NB4 (cell line): ENCODE results near the gene SLC45A1.

Experiments
- DNase-seq: peaks from one replicate; pipeline ENCODE4 v3.0.0; 2010; ENCODE audit warnings: low read depth
- H3K4me3 ChIP-seq: one replicate; pipeline ENCODE4 v1.5.1; 2011; ENCODE audit warnings: mild to moderate bottlenecking, low read depth, low read length, moderate library complexity
- MYC ChIP-seq: IDR thresholded peaks from 2 replicates; pipeline ENCODE4 v1.6.1; 2011; ENCODE audit warnings: low read depth, low read length
- POLR2A ChIP-seq: IDR thresholded peaks from 2 replicates; pipeline ENCODE4 v1.6.1; 2011; ENCODE audit warnings: mild to moderate bottlenecking; ENCODE audit not compliant: insufficient read length; ENCODE audit errors: extremely low read depth
- TF ChIP-seq, protein P1 (sequence below): IDR thresholded peaks from 2 replicates; pipeline ENCODE4 v1.6.1; 2011; ENCODE audit warnings: low read depth, low read length
- TF ChIP-seq, protein P2 (sequence below): IDR thresholded peaks from one replicate; pipeline ENCODE4 v1.5.1; 2012; ENCODE audit warnings: low read depth, low read length

Gene SLC45A1

DNA sequence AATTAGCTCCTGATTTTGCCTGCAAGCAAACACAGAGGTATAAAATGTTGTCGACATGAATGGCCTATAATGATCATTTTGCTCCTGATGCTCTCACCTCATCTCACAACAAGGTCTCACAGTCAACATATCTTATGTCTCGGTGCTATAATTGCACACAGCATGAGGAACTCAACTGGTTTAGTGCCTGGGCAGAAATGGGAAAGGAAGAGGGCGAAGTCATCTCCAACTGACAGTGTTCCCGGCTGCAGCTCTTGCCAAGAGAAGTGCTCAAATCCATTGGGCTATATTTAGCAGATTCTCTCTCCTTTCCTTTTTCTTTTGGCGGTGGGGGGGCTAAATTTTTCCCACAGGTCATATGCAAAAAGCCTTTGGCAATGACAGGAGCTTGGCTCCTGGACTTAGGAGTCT is 53.0 kb downstream of the SLC45A1 start:
- TF ChIP-seq MYC (no peak), POLR2A (no peak)
- TF ChIP-seq, protein P1, sequence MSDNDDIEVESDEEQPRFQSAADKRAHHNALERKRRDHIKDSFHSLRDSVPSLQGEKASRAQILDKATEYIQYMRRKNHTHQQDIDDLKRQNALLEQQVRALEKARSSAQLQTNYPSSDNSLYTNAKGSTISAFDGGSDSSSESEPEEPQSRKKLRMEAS = no peak
- TF ChIP-seq, protein P2, sequence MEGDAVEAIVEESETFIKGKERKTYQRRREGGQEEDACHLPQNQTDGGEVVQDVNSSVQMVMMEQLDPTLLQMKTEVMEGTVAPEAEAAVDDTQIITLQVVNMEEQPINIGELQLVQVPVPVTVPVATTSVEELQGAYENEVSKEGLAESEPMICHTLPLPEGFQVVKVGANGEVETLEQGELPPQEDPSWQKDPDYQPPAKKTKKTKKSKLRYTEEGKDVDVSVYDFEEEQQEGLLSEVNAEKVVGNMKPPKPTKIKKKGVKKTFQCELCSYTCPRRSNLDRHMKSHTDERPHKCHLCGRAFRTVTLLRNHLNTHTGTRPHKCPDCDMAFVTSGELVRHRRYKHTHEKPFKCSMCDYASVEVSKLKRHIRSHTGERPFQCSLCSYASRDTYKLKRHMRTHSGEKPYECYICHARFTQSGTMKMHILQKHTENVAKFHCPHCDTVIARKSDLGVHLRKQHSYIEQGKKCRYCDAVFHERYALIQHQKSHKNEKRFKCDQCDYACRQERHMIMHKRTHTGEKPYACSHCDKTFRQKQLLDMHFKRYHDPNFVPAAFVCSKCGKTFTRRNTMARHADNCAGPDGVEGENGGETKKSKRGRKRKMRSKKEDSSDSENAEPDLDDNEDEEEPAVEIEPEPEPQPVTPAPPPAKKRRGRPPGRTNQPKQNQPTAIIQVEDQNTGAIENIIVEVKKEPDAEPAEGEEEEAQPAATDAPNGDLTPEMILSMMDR = no peak
- no peak overlapping the region for H3K4me3 ChIP-seq
- no peak for DNase-seq

DNA sequence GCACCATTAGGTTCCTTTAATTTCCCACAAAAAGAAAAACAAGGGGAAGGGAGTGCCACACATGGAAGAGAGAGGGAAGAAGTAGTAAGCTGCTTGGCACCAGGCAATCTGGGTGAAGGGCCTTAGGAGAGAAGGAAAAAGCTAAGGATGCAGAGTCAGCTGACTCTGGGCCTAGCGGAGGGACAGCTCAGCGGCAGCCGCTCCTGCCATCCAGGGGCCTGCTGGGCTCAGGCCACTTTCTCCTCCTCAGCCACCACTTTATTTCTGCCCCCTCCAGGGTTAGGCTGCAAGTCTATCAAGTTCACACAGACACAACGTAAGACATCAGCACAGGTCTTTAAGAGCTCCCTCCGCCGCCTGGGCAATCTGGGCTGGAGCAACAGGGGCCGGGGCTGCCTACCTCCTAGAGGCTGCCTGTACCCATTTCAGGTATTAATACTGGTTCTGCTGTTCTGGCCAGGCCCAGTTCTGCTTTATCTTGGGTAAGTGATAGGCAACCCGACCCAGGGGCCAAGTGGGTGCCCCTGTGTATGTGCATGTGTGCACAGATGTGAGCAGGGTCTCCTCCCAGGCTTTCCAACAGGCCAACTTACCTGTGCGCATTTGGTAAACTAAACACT is 53.6 kb downstream of the SLC45A1 start:
- no peak for TF ChIP-seq POLR2A
- no peak for TF ChIP-seq MYC
- TF ChIP-seq, protein P2 = no peak
- TF ChIP-seq, protein P1 = no peak
- no peak for DNase-seq
- H3K4me3 ChIP-seq = no peak overlapping the region

DNA sequence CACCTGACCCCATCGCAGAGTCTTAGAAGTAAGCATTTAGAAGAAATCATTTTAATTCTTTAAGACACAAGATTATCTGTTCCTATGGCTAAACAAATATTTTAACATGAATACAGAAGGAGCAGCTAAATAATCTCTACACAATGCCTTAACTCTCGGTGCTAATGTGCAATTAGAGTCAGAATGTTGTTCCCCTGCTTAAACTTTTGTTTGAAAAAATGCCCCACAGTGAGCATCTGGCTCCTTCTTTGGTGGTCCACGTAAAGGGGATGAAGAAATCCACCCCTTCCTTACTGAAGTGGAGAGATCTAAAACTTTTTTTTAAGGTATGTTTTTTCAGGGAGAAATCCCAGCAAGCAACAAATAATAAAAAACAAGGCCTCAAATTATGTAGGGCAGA is 55.2 kb downstream of the SLC45A1 start:
- no peak for DNase-seq
- TF ChIP-seq MYC = no peak
- TF ChIP-seq, protein P1 = no peak
- TF ChIP-seq, protein P2 = no peak
- no peak for TF ChIP-seq POLR2A
- H3K4me3 ChIP-seq = no peak overlapping the region

DNA sequence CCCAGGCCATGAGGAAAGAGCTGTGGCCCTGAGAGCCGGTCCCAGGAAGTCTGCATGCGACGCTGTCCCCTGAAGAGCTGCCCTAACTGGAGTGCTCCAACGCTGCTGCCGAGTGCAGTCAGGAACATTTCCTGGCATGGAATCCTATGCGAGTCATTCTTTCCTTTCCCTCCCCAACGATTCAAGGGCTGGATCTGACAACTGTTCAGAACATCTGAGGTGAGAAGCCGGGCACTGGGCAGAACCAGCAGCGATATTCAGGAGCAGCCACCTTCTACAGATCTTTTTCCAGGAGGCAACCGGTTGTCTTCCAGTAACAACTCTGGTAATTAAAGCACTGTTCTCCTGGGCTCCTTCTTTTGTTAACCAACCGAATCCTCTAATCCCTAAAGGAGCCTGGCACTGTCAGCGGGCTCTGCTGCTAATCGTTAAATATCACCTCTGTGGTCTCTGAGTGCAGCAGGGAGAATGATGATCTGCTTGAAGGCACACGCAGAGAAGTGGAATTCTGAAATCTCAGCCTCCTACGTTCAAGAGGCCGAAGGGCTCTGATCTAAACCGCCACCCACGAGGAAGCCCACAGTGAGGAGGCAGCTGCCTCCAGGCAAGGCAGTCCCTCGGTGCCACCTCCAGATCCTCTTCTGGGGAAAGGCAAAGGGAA is 55.8 kb downstream of the SLC45A1 start:
- H3K4me3 ChIP-seq = no peak overlapping the region
- TF ChIP-seq, protein P2 = no peak
- TF ChIP-seq, protein P1 = no peak
- TF ChIP-seq MYC (no peak), POLR2A (no peak)
- DNase-seq = no peak

DNA sequence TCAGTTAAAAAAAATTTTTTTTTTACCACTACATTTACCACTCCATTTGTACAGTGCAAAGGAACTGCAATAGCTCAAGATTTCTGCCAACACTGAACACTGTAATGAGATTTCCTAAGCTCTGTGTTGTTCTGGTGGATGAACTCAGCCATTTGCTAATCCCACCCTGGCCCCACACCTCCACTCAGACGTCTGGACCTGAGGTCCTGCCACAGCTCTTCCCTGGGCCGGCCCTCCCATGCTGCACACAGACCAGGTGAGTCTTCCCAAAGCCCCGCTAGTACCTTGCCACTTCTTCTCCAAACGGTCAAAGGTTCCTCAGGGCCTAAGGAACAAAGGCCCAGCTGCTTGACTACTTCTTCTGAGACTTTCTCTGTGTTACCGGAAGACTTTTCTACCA is 56.4 kb downstream of the SLC45A1 start:
- TF ChIP-seq, protein P2 = no peak
- TF ChIP-seq POLR2A (no peak), MYC (no peak)
- TF ChIP-seq, protein P1 = no peak
- no peak for DNase-seq
- H3K4me3 ChIP-seq = no peak overlapping the region
